22Rv1 (cell line): Measurements from ENCODE around the gene MT1F.

Experiments
- CTCF ChIP-seq: fragments of 450-650 bp; IDR thresholded peaks from 2 replicates; pipeline ENCODE4 v1.5.1; 2017; ENCODE audit warnings: mild to moderate bottlenecking
- ZFX ChIP-seq: fragments of 450-650 bp; IDR thresholded peaks from 2 replicates; pipeline ENCODE4 v1.6.1; 2017; ENCODE audit warnings: antibody characterized with exemption, borderline replicate concordance

GRCh38 chr16:56662357-56663354, 4.9 kb downstream of the MT1F start:
- no peak for TF ChIP-seq CTCF
- no peak for TF ChIP-seq ZFX
